Measurements from ENCODE around the gene GOLGA6A.
"Not testable (repeated sequence)": the region's sequence is repeated elsewhere in the genome, so short reads cannot be mapped to it uniquely, and the experiment has no call there.

Gene GOLGA6A

DNA sequence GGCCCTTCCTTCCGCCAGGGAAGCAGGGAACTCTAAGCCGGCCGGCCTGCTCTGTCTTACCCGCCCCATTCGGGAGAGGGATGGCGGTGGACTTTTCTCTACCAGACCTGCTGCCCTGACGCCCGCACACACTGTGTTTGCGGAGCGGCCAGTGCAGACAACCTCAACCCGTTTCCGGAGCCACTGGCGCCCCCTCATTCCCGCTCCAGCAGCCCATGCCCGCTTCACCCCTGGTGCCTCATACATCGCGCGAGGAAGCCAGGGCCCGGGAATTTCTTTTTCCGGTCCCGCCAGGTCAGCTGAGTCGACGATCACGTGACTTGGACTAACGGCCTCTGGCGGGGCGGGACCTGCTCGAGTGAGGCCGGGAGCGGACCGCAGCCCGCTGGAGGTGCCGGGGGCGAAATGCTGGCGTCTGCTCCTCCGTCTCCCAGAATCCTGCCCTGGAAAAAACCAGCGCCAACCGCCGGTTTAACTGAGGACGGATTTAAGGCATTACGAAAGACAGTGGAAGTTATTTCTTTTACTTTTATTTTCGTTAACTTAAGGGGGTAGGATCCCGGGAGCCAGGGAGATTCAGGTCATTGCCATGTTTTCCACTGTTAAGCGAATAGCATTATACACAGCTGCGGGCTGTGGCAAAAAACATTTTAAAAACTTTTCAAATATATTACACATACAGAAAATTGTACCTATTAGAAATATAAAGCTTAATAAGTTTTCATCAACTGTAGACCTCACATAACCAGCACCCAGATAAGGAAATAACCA lies 17.8 kb upstream of the GOLGA6A start:
- DNase-seq, result not testable (repeated sequence)

DNA sequence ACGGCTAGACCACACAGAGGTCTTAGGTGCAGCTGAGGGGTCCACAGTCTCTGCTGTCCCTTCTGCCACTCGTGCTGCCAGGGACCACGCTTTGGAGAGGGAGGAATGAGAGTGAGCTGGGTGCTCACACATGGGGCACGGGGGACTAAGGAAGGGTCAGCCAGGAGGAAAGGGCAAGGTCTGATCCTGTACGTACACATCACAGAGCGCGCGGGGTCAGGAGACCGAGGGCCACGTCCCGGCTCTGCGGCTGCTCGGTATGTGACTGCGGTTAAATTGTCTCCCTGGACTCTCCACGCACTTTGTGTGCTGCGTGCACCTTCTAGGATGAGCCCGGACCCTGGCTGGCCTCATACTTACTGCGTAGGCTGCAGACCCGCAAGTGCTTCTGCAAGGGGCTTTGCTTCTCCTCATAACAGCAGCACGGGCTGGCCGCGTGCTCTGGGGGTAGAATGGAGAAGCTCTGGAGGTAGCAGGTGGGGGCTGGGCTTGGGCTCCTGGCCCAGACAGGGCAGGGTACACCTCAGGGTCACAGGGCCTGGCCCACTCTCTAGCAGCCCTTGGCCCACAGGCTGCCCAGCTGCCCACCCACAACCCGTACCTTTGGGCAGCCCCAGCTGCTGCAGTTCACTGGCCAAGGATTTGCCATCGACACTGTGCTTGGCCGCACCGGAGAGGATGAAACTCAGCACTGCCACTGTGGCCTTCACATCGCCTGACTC lies 14.6 kb upstream of the GOLGA6A start:
- DNase-seq, result not testable (repeated sequence)

DNA sequence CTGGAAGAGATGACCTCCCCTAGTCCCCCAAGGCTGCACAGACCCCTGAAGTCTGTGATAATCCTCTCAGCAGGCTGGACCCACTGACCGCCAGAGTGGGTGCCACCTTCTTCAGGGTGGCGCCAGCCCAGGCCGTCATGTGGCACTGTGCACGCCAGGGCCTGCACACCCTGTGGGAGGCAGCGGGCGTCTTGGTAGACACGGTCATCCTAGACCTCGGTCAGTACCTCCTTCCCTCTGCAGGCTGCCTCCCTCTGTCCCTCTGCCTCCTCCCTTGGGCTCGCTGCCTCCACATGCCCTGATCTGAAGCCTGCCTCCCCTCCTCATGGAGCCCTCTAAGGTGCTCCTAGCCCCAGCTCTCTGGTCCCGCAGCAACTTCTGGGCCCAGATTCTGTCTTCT lies 13.3 kb upstream of the GOLGA6A start:
- not testable (repeated sequence) for DNase-seq

DNA sequence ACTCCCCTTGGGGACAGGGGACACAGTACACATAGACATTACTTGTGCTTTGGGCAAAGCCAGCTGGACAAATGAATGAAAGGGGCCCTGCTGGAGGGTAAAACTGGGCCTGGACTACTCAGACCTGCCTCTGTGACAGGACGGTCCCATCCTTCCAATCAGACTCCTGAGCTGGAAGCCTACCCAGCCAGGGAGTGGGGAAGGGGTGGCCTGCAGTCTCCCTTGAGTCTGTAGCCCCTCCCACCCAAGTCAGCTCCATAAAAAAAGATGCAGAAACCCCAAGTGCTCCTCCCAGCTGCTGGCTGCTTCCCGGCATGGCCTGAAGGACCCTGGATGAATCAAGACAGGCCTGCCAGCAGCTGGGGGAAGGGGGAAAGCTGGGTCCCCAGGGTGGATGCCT lies 12.2 kb upstream of the GOLGA6A start:
- not testable (repeated sequence) for DNase-seq

DNA sequence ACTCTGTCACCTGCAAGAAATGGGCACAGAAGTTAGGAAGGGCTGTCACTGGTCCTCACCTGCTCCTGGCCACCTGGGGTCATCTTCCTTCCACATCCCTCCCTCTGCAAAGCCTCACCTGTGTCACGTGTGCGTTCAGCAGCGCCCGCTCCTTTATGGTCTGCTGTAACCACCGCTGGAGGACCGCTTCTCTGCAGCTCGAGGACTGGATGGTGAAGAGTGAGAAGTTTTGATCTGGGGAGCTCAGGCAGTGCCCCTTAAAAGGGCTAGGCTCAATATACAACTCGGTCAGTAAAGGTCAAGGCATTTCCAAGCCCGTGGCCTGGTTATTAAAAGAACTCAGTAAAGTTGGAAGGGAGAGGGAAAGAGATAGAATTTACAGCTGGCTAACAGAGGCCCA lies 6.6 kb downstream of the GOLGA6A start:
- not testable (repeated sequence) for DNase-seq

DNA sequence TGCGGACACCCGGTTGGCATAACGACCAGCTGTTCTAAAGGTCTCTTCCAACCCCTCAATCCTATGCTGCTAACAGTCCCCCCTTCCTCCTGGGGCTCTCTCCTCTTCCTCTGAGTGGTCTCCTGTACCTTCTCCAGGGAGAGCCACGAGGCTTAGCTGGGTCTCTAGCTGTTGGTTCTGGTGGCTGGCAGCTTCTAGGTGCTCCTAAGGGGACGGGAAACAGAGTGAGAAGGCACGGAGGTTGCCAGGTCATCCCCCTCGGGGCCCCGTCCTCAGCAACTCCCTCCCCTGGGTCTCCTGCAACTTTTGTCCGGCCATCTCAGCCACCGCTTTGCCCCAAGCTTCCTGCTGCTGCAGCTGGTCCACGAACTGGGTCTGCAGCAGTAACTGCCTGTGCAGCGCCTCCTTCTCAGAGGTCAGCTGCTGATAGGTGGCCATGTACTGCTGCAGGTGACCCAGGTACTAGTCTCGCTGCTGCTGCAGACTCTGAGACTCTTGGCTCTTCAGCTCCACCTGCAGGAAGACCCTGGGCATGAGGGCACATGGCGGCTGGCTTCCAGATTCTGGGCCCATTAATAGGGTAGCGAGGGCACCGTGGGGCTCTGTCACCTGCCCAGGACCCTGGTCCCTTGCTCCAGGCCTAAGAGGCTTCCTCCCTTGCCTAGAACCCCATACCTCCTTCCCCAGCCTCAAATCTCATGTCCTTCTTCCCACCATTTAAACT lies 9.6 kb downstream of the GOLGA6A start:
- DNase-seq, result not testable (repeated sequence)

DNA sequence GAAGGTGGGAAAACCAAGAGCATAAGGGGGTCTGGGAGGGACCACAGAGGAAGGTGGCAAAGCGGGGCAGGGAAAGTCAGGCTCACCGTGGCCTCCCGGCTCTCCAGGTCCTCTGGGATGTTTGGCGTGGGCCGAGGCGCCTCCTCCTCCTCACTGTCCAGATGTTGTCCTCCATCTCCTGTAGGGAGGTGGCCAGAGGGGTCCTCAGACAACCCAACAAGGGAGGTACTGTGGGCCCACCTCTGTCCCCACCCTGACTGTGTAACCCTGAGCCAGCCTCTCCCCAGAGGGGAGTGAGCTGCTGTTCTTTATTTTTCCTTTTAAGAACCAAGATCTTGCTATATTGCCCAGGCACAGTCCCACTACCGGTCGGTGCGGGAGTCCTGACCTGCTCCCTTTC lies 10.2 kb downstream of the GOLGA6A start:
- DNase-seq, result not testable (repeated sequence)

DNA sequence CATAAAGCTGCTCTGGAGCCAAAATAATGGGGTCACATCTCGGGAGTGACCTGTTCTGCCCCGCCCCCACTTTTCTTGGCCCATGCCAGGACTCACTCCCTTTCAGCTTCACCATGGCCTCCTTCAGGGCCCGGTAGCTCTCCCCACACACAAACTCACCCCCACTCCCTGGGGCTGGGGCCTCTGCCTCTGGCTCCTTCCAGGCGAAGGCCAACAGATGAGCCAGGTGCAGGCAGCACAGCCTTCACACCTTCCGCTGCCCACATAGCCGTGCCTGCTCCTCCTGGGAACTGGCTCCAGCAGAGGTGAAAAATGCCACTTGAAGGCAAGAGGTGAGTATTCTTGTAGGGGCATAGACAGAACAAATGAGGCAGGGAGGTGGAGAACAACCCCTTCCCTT lies 10.7 kb downstream of the GOLGA6A start:
- DNase-seq, result not testable (repeated sequence)

DNA sequence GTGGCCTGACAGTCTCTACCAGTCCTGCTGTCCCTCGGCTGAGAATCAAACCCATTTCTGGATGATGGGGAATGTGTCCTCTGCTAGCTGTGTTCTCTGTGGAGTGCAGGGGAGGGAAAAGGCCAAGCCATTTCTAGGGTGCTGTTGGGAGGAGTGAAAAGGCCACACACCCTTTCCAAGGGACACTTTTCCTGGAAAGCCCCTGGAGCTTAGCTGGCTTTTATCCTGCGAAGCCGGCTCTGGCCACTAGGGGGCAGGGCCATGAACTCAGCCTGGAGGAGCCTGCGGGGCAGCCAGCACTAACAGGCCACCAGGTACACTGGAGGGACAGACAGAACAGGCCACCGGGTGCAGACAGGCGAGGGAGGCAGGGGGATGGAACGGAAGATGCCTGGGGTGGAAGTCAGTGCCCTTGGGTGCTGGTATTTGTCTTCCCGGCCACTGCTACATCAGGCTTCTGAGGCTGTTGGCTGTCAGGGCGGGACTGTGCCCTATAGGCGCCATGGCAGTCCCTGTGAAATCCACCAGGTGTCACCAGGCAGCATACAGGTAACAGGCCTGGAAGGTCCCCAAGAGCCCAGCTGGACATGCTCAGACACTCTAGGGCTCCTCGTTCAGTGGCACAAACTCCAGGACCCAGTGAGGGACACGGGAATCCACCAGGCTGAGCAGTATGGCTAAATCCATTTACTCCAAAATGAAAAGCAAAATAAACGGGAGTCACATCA lies 16.5 kb downstream of the GOLGA6A start:
- not testable (repeated sequence) for DNase-seq

DNA sequence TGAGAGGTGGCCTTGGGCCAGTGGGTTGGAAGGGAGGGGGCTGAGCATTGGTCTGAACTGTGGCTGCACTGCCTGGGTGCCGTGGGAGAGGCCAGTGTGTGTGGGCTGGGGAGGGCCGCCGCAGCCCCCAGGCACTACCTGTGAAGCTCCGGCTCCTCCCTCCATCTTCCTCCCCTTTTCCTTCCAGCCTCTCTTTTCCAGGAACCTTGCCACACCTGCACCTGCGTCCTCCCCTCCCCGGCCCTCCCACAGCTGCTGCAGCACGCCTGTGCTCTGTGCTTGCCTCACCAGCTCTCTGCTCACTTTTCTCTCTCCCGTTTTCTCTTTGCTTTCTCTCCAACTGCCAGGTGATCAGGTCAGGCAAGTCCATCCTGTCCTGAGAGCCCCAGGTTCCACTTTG lies 17.5 kb downstream of the GOLGA6A start:
- DNase-seq, result not testable (repeated sequence)

DNA sequence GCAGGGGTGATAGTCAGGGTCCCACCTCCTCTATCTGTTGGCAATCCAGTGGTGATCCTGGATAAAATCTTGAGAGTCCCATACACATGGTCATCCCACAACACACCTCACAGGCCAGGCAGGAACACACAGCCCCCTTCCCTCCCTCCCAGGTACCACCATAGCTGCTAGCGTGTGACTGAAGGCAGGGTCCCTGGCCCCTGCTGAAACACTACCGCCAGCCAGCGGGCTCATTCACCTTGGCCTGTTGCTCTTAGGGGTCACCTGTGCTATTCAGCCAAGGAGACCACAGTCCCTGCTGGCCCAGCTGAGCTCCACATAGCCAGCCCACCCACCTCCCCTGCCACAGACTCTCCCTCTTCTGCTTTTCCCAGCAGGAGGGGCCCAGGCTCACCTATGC lies 18.2 kb downstream of the GOLGA6A start:
- DNase-seq, result not testable (repeated sequence)

DNA sequence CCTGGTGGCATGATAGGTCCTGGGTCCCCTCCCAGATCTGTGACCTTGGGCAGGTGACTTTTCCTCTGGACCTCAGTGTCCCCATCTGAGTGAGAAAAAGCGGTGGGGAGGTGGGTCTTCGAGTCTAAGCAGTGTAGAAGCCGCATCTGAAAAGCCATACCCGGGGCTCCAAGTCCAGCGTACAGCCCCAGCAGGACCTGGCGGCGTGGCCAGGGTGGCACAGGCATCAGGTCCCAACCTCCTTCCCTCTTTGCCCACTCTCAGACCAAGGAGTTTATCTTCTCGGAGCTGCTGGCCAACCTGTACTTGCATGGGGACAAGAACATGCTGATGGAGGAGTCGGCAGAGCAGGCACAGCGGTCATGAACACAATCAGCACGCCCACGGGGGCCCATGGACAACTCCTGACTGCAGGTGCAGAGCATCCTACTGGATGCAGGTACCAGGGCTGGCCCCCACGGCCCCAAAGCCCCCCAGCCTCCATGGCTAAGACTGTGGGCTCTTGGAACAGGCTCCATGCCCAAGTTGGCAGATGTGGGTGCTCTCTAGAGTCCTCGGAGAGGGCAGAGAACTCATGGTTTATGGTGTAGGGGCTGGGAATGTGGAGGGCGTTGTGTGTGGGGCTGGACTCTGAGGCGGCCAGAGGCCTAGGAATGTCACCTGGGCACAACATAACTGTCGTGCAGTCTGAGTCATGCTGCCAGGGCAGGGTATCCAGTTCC lies 18.8 kb downstream of the GOLGA6A start:
- DNase-seq, result not testable (repeated sequence)

DNA sequence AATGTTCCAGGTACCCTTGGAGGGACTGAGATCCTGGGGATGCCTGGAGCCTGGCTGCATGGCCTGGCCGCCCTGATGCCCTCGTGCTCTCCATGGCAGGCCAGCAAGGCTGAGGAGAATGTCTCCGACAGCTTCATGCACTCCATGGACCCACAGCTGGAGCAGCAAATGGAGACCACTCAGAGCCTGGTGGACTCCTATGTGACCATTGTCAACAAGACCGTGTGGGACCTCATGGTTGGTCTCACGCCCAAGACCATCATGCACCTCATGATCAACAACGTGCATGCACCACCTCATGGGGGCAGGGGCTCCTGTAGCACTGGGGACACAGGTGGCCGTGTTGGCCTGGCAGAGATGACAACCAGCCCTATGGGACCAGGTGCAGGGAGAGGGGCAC lies 19.7 kb downstream of the GOLGA6A start:
- DNase-seq, result no peak

DNA sequence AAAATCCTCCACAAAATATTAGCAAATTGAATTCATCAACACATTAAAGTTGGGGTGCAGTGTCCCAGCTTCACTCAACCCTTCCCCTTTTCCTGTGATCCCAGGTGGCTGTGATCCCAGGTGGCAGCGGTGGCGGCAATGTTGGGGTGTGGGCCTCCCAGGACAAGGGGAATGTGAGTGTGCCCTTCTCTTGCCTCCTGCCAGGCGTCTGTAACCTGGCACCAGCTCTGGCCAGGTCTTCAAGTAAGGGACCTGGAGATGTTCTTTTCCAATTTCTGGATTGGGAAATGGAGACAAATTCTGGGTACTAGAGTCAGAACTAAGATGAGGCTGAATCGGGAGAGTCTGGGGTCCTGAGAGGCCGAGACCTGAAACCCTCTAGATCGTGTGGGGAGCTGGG lies 20.1 kb downstream of the GOLGA6A start:
- no peak for DNase-seq

DNA sequence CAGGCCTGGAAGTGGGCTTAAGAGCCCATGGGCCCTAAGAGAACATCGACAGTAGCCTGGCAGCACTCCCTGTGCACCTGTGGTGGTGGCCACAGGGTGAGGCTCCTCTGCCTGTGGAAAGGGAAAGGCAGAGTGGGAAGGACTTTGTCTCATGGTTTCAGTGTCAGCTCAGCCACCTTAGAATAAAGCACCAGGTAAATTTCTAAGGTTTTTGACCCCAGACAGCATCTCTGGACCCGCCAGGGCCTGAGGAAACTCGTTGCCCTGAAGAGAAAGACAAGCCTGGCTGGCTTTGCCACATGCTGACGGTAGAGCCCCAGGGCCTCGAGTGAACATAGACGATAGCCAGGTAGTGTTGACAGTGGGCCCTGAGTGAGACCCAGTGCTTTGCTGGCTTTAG lies 22.1 kb downstream of the GOLGA6A start:
- no peak for DNase-seq

DNA sequence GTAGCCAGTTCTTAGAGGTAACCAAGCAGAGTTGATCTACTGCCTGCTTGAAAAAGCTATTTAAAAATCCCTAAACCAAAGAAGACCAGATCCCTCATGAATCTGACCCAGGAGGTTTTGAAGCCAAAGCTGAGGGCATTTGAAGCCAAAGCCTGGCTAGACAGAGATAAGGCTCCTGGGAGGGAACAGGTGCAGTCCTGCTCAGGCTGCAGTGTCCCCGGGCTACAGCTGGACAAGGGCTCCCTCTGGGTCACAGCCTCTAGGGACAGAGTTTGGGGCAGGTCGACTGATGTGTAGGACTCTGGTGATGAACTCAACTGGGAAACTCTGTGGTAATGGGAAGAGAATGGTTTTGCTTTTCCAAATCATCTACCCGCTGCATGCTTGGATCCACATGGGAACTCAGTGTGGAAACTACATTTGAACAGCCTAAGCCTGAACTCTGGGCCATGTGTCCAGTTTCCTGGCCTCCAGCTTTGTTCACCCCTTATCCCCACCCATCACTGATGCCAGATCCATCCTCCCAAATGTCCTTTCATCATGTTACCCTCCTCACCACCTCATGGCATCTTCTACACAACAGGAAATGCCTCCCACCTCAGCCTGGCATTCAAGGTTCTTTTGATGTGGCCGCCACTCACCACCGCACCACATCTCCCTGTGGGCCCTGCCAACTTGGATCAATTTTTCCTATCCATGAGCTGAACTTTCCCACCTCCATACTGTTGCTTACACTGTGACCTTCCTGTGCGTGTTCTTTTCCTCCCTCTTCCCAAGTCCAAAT lies 23.1 kb downstream of the GOLGA6A start:
- DNase-seq, result not testable (repeated sequence)

DNA sequence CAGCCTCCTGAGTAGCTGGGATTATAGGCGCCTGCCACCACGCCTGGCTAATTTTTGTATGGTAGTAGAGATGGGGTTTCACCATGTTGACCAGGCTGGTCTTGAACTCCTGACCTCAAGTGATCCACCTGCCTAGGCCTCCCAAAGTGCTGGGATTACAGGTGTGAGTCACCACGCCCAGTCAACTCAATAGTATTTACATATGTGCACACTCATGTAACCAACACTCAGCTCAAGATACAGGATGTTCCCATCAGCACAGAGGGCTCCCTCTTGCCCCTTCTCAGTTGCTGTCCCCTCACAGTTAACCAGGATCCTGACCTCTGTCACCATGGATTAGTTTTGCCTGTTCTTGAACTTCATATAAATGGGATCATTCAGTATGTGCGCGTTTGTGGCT lies 26.0 kb downstream of the GOLGA6A start:
- not testable (repeated sequence) for DNase-seq

DNA sequence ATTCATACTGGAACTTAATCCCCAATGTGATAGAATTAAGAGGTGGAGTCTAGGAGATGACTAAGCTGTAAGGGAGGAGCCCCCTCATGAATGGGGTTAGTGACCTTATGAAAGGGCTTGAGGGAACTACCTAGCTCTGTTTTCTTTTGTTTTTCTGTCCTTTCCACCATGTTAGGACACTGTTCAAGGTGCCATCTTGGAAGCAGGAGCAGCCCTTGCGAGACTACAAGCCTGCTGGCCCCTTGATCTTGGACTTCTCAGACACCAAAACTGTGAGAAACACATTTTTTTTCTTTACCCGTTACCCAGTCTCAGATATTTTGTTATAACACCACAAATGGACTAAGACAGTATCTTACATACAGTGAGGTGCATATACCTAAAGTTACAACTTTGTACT lies 26.5 kb downstream of the GOLGA6A start:
- DNase-seq, result no peak

DNA sequence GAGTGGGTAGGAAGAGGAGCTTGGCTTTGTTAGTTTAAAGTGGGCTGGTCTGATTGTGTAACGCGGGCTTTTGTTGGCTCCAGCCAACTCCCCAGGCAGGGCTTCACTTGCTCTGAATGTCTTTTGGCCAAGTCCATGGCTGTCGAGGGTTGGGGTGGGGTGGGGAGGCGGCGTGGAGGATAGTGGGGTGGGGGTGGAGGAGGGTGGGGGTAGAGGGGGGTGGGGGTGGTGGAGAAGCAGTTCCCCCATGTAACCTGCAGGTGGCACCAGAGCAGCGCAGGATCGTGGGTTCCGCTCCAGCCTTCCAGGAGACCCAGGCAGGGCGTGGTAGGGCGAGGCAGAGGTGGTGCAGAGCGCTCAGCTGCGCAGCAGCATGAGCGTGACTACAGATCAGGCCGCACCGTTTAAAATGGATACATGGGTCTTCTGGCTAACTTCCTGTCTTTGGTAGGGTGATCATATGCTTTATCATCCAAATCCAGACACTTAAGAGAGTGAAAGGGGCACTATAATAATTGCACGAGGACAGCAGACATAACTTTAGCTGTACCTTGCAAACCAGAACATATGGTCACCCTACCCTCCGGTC lies 28.3 kb downstream of the GOLGA6A start:
- DNase-seq, result peak; percentile 65

DNA sequence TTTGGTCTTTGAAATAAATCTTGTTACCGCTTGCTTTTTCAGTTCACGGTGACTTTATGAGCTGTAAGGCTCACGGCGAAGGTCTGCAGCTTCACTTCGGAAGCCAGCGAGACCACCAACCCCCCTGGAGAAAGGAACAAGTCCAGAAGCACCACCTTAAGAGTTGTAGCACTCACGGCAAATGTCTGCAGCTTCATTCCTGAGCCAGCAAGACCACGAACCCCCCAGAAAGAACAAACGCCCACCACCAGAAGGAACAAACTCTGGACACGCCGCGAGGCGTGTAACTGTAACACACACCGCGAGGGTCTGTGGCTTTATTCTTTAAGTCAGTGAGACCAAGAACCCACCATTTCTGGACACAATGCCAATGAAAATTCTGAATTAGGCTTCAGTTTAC lies 28.8 kb downstream of the GOLGA6A start:
- no peak for DNase-seq
